Measurements from ENCODE around the gene BACH1.

Gene BACH1

DNA sequence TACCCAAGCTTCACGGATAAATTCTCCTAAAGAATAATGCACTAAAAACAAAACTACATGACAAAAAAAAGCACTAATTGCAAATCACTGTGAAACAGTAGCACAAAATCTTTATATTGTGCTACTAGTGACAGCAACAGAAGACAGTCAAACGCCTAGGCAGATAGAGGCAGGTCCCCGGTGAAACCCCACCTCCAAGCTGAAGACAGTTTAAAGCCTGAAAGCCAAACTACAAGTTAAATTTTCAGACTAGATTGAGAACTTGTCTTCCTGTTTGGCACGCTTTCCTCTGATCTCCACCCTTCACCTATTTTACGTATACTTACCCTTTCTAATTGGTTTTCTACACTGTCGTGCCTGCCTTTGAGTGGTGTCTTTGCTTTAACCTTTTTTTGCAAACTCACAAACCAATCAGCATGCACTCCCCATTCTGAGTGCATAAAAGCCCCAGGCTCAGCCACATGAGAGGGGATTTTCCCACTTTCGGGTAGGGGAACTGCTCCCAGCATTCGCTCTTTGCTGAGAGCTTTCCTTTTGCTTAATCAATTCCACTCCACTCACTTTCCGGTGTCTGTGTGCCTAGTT, 3.6 kb upstream of the BACH1 start:
- peak; percentile 36 for DNase-seq

DNA sequence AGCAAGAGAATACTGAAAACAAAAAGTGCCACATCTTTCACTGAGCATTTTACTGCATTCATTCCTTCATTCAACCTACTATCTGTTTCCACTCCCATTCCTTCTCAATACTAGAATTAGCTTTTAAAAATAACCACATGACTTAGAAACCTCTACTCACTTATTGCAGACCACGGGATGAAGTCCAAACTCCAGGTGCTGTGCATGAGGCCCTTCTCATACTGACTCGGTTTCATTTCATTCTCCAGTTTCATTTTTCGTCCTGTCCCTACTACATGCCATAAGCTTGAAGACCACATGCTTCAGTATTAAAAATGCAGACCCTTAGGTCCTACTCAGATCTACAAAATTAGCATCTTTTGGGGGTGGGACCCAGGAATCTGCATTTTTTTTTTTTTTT, 2.3 kb upstream of the BACH1 start:
- DNase-seq, result no peak

DNA sequence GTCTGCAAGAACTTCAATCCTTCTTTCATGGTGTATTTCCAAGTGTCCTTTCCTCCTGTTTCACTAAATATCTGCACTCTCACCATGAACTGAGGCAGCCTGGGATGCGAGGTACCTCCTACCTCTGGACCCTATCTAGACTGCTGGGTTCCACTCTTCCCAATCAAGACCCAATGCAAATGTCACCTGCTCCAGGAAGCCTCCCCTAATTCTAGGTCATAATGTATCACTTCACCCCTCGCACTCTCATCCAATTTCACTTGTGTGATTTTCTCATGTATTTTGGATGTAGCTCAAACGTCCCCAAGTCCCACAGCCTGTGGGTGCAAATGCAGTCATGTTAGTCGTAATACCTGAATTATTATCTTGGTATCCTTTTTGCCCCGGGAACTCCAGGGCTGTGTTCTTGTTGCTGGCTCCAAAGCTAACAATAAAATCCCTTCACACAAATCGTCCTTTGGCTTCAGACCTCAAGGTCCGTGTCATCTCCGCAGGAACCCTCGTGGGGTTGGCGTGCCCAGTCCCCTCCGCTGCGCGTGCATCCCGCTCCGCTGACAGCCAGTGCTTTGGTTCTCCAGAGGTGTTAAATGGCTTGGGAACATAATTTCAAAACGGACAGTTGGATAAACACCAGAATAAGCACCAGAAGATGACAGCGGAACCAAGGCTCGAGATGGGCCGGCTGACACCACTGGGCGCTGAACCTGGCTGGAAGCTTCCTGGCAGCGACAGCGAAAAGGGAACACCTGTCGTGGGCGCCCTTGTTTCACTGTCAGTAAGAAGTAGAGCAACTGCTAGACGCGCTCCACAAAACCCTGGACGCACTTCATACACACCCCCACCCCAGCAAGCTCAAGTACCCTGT, 1.0 kb upstream of the BACH1 start:
- DNase-seq, result no peak

DNA sequence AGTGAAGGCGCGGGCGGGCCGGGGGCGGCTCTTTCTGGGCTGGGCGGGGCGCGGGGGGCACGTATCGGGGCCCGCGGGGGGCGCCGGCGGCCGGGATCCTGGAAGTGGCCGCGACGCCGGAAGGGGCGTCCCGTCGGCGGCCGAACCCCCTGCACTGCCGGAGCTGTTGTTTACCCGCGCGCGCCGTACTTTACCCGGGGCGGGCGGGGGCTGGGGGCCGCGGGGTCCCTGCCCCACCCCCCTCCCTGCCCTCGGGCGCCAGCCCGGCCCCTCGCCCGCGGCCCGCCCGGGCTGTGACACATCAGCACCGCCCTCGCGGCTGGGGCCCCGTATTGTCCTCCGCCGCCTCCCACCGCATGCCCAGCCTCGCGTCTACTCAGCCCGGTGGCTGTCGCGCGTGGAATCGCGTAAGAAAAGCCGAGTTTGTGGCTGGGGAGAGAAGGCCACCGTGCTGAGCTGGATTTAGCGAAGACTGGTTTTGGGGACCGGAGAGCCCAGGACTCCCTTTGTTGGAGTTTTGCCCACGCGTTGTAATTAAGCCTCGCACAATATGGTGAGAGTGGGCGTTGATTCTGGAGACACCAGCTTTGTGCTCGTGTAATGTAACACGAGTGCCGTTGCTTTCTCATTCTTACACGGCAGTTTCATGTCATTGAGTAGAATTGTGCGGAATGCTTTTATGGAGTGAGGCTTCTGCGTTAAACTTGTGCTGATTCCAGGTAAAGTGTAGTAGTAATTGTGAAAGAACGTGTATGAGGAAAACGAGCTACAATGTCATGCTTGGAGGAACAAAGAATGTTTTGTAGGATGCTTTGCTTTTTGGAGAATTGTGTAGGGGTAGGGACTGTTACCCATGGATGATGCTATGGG, 559 bp downstream of the BACH1 start:
- DNase-seq, result peak; percentile 78

DNA sequence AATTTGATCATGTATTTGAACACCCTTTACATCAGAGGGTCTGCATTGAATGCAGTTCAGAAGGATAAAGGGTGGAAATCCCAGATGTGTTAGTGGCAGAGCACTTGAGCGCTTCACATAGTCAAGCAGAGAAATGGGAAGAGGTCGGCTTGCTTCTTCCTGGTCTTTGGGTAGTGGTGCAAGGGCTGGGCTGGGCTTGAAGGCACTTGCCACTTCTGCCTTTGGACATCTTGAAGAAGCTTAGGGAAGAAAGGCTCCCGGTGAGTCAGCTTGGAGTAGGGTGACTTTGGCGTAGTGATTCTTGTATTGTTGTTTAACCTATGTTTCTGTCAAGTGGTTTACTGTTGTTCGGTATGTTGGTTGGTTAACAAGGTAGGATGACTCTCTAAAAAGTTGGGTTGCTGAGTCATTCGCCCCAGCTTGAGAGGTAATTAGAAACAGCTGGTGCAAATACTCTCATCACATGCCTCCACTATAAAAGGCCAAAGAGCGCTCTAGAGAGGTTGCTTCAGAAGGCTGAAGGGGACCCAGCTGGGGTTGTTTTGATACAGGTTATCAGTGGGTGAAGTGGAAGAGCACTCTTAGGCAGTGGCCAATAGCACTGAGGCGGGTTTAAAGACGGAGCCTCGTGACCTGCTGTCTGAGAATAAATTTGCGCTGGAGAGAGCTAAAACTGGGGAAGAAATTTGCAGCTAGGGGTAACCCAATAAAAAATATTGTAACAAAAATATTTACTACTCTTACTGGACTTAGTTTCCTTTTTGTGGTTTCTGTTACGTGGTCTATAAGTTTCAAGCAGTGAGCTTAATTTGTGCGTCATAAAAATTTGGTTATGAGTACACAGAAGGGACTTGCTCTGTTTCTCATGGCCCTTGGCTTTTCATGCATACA, 1.4 kb downstream of the BACH1 start:
- DNase-seq, result peak; percentile 58

DNA sequence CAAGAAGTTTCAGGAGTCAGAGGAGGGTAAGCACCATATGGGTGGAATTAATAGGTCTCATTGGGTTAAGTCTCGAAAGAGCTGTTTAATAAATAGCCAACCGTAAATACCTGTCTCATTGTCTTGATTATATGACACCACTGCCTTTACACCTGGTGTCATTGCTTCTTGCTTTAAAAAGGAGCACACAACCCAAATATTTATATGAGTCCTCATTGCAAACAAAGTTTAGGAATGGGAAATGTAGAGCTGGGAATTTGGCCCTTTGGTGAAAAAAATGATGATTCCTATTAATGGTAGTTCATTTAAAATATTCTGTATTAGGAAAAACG, 2.1 kb downstream of the BACH1 start:
- no peak for DNase-seq

DNA sequence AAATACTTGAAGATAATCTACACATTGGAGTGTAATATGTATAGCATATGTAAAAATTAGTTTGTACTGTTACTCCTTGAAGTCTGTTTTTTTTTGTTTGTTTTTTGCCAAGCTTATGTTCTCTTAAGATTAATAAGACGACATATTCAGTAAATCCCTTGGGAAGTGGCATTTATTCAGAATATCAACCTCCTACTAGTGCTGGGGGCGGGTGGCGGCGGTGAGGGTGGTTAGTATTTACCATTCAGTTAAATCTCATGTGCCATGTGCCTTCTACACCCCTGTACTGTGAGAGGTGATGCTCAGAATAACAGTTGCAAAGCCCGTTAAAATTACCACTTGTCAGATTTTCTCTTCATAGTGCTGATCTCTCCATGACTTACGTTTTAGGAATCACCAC, 3.0 kb downstream of the BACH1 start:
- no peak for DNase-seq

DNA sequence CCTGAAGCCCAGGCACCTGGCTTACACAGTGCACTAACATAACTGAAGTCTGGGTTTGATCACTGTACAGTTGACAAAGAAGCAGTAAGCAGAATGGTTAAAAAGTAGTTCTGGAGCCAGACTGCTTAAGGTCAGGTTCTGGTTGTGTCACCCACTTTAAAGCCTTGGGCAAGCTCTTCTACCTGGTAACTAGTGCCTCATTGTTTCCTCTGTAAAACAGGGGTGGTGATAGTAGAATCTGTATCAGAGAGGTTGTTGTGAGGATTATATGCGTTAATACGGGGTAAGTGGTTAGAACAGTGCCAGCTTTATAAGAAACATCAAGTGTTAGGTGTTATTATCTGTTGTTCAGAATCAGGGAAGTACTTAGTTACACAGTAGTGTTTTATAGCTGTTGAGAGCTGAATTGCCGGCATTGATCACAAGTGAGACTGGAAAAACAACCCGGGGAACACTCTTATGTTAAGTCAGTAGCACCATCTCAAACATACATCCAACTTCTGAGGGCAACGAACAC, 3.7 kb downstream of the BACH1 start:
- no peak for DNase-seq

DNA sequence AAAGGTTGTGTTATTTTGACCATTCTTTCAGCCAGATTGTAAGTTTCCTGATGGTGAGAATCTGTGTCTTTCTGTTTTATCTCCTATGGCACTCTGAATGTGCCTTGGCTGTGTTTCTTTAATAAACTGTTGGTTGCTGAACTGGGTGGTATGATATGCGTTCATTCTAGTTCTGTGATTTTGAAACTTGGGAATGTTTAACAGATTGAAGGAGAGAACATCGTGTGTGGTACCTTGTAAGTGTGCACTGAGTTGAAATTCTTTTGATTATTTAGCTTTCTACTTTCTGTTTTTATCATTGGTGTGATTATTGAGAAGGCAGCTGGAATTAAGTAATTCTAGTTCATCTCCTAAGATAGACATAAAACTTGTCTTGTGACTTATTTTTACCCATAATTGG, 4.6 kb downstream of the BACH1 start:
- DNase-seq, result no peak

DNA sequence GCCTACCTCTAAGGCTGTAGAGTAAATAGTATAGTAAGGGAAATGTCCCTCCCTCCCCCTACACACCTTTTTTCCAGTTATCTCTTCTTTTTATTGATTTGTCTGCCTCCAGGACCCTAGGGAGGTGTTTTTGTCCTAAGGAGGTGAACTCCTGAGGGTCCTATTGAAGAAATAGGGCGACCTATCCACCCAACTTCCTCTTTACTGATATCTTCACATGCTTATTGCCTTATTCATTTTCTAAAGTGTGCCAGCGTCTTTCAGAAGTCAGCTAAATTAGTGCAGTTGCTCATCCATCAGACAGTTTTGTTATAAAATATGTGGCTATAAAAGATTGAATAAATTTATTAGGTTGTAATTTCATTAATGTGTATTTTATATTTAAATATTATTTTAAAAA, 5.9 kb downstream of the BACH1 start:
- no peak for DNase-seq

DNA sequence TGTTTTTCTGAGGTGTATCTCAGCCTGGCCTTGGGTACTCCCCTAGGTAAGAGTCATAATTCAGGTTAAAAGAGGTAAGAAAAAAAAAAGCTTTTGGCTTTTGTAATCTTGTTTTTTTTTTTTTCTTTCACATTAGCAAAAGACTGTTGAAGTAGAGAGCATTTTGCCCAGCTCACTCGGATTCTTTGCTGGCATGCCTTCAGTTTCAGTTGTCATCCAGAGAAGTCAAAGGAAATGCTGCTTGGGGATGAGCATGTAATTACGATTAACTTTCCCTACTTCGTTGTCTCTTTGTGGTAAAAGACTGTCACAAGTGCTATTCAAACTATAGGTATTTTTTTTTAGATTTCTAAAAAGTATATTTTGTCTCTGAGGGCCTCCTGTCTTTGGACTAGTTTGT, 6.3 kb downstream of the BACH1 start:
- DNase-seq, result no peak

DNA sequence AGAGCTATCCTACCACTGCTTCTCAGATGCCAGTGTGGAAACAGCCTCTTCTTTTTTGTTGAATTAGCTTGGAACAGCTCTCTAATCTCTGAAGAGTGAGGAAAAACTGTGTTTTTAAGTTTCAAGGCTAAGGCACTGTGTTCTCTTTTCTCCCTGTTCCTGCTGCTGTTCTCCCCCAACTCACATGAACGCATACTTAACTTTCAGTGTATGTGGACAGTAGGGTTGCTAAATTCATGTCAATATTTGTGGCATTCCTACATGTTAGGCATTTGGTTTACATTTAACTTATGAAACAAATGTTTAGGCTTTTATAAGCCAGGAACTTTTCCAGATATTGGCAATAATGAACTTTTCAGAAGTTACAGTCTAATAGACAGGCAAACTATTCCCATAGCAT, 6.8 kb downstream of the BACH1 start:
- DNase-seq, result no peak

DNA sequence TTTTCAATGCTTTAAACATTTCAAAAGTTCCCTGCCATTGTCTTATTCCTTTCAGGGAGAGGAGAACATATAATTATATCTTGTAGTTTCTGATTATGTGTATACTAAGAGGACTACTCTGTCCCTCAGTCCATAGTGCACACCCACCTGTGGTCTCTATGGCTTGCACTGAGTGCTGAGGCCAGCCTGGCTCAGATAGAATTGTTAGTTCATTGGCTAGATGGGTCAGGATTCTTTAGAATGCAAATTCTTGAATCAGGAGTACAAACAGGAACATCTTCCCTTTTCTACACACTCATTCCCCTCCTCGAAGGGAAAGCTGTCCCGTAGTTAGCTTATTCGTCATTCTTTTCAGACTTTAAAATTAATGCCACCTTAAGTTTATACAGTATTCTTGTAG, 8.2 kb downstream of the BACH1 start:
- no peak for DNase-seq

DNA sequence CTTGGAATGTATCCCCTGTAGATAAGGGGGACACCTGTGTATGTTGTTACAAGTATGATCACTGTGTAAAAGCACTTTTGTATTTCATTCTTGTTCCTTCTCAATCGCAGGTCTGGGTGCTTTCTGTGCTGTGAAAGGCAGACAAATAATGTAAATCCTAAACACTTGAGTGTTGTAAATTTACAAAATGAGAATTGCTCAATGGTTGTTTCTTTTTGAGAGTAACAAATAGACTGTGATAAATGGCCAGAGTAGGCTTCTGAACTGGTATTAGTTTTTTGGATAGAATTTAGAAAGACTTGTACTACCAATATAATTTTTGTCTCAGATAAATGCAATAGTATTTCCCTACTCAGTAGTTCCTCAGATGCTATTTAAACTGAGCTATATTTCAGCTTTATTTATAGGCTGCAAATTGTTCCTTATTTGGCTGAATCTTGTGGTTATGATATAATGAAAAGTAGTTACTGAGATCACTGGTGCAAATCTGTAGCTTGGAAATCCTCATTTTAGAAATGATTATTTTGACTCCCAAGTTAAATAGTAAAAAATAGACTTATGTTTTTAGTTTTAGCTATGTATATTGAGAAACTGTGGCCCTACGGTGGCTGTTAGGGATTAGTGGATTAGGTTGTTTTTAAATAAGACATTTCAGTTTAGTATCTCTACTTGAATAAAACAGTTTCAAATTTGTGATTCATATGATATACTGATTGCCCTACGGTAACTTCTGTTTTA, 9.2 kb downstream of the BACH1 start:
- DNase-seq, result no peak

DNA sequence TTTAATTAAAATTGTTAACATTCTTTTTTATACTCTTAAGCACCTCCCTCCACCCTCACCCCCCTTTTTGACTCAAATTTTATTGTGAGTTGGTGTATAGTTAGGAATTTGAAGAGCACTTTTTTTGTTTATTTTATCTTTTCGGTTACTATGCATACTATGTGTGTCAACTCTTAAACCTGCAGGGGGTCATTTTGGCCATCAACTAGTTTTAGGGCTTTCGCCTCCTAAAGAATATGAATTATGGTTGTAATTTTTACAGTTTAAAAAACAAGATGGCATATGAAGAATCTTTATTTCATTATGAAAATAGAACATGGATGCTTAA, 9.7 kb downstream of the BACH1 start:
- no peak for DNase-seq

DNA sequence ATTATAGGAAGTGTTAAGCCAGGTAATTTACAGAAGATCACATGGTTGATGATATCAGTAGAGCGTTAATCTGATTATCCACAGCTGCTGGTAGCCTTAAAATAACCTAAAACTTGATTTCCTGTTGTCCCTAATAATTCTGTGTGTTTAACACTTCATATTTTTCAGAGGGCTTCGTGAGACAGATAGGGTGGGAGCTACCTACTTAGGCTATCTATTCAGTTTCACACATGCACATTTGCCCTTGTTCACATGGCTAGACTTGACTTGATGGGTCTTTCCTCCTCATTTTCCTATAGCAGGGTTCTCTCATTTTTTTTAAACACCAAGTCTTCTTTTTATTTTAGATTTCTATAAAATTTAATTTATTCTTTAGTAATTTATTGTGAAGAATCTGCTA, 11.0 kb downstream of the BACH1 start:
- DNase-seq, result no peak

DNA sequence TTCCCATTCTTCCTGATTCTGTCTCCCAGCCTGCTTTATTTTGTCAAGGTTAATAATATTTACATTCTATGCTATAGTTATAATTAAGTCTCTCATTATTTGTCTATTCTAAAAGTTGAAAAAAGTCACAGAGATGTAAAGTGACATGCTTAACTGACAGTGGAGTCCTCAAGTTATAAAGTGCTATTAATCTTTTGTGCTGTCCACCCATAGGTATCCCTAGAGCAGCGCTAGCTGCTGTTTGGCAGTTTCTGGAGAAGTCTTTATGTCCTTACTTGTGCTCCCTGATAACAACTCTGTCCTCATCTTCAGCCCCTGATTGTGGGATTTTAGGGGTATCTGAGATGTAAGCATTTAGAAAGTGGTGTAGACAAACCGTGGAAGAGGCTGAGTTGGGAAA, 13.1 kb downstream of the BACH1 start:
- no peak for DNase-seq

DNA sequence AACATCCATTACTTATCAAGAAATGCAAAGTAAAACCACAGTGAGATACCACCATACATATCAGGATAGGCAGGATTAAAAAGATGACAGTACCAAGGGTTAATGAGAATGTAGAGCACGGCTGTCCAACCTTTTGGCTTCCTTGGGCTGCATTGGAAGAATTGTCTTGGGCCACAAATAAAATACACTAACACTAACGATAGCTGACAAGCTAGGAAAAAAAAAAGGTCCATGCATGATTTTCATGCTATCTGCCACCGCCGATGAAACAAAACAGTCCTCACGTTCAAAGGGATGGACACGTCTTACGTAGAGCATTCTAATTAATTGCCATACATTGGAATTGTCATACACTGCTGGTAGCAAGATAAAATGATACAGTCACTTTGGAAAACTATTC, 14.3 kb downstream of the BACH1 start:
- no peak for DNase-seq

DNA sequence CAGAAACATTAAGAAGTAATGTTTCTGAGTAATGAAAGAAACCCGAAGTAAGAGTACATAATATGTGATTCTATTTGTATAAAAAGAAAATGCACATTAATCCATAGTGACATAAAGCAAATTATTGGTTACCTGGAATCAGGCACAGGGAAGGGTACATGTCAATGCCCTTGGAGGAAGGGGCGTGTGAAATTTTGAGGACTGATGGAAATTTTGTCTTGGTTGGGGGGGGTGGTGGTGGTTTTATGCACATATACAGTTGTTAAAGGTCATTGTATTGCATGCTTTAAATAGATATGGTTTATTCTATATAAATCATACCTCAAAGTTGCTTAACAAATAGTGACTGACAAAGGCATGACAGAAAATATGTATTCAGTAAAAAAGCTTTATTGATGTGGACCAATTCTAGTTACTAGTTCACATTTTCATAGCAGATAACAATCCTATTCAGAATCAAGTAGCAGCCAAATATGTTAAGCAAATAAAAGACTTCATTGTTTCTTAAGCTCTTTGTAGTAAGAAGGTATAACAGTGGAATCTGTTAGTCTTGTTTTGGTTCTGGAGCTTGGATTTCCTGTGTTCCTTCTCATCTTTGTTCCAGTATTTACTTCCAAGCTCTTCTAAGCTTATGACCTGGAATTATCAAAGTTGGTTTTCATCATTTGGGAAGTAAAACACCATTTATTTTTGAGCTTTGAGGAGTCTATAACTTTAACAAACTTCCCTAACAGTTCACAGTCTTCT, 15.1 kb downstream of the BACH1 start:
- DNase-seq, result no peak

DNA sequence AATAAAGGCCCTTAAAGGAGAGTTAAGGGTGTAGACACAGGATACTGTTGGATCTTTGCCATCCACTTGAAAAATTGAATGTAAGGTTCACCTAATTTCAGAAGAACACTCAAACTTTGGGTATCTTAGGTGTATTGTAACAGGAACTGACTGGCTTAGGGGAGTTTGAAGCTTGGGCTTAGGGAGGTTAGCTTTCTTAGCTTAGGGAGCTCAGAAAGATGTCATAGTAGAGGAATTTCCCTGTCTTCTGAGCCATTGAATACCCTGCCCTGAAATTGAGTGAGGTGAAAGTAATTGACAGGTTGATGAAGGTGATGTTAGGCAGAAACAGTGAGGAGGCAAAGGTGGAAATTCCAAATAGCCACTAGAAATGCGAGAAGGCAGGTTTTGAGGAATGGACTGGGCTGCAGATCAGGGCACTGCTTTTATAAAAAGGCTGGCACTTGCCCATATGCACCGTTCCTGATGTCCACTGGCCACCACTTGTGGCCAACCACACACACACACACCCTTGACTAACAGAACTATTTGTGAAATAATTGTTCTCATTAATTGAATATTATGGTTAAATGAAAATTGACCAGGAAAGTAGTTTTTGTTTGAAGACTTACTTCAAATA, 16.5 kb downstream of the BACH1 start:
- no peak for DNase-seq

All from activated CD4-positive, CD25-positive, alpha-beta regulatory T cell treated with anti-CD3 and anti-CD28 coated beads, Interleukin-2, amount 50 U/mL, for 72 hours (primary cell).